Upper lobe of right lung (tissue), 1 donor: ENCODE measurements around the gene CSNK2B. TPM values are rescaled to one million over a fixed set of nuclear protein-coding genes. Genes with fewer than 3 reads are reported as not detected.
A peak's percentile ranks its signal among the peaks of the same experiment; 100 is the strongest.

Experiments
- ATAC-seq: fragments of 200-7000 bp; cut with Tn5 transposase; one replicate; pipeline ENCODE4 v1.9.1; 2020; ENCODE audit warnings: mild to moderate bottlenecking, moderate library complexity
- DNase-seq: peaks from one replicate; pipeline ENCODE4 v3.0.0-alpha.2; 2020
- H3K27ac ChIP-seq: fragments of 200-600 bp; one replicate; pipeline ENCODE4 v1.8.0; 2022
- H3K27me3 ChIP-seq: fragments of 200-600 bp; one replicate; pipeline ENCODE4 v1.8.0; 2022; ENCODE audit warnings: mild to moderate bottlenecking
- H3K36me3 ChIP-seq: fragments of 200-600 bp; one replicate; pipeline ENCODE4 v1.8.0; 2022
- H3K4me1 ChIP-seq: fragments of 200-600 bp; one replicate; pipeline ENCODE4 v1.8.0; 2022
- H3K4me3 ChIP-seq: fragments of 200-600 bp; one replicate; pipeline ENCODE4 v1.8.0; 2022; ENCODE audit warnings: mild to moderate bottlenecking
- H3K9me3 ChIP-seq: fragments of 200-600 bp; one replicate; pipeline ENCODE4 v1.8.0; 2022
- CTCF ChIP-seq: fragments of 200-600 bp; IDR thresholded peaks from one replicate; pipeline ENCODE4 v1.8.0; 2022; ENCODE audit warnings: antibody characterized with exemption
- intact Hi-C: fragments of 100-400 bp; cut with DNase I; formaldehyde crosslinking; loops from one replicate; pipeline ENCODE4 v1.11.0; 2022
- microRNA-seq: library from miRNA; unstranded; fragments of <30 nt; microRNA quantifications from one replicate; pipeline ENCODE4 v1.2.0, GENCODE V29; 2020; ENCODE audit warnings: borderline microRNAs expressed
- total RNA-seq: library from RNA; stranded (reverse); fragmentation: NEBNext Ultra II Directional; extraction: Animal tissue kit (Norgen Biotek cat#: 25700); gene quantifications from one replicate; pipeline ENCODE4 v1.2.1, GENCODE V29; 2021
- donor health status: DM: no; HTN: yes; CAD: no; lungs with severe emphysema.

The CSNK2B gene
- total RNA-seq, 1 donor from 2014 or later, result 114 TPM

- intact Hi-C loops, result no loop called here
- Histone ChIP-seq H3K4me3 (no peak overlapping the region), H3K4me1 (no peaks in the 10 kb centered on the region), H3K27ac (peak overlapping the region; percentile 30), H3K36me3 (no peaks in the 10 kb centered on the region), H3K27me3 (no peaks in the 10 kb centered on the region), H3K9me3 (no peaks in the 10 kb centered on the region)
- TF ChIP-seq CTCF, result no peak
- DNase-seq (no peak), ATAC-seq (peak; percentile 76)
These were observed 52.4 kb downstream of the CSNK2B start for GRCh38 chr6:31718265-31718664.

GRCh38 chr6:31719001-31719400 lies 53.1 kb downstream of the CSNK2B start:
- H3K9me3 ChIP-seq, result no peaks in the 10 kb centered on the region
- no peaks in the 10 kb centered on the region for H3K36me3 ChIP-seq
- no peaks in the 10 kb centered on the region for H3K27me3 ChIP-seq
- TF ChIP-seq CTCF, result no peak
- no peak for DNase-seq
- intact Hi-C loops, result no loop called here
- no peak overlapping the region for H3K4me3 ChIP-seq
- H3K27ac ChIP-seq, result peak overlapping the region; percentile 30
- ATAC-seq, result no peak
- no peaks in the 10 kb centered on the region for H3K4me1 ChIP-seq

Small RNA genes within 50 kb of the gene (microRNA-seq; reads per million reads assigned to microRNA genes)
- 0.50 reads per million for gene MIR4646
- not detected for gene MIR6832

Other genes starting within 250 kb of the CSNK2B start
- 8.2 TPM for gene MICB, start 167.9 kb upstream of the CSNK2B start, total RNA-seq
- gene MCCD1, start 137.1 kb upstream of the CSNK2B start, total RNA-seq, result not detected
- gene DDX39B, start 124.1 kb upstream of the CSNK2B start, total RNA-seq, result 241 TPM
- gene ATP6V1G2, start 119.5 kb upstream of the CSNK2B start, total RNA-seq, result 0.75 TPM
- gene NFKBIL1, start 118.5 kb upstream of the CSNK2B start, total RNA-seq, result 22.6 TPM
- 0.46 TPM for gene LTA, start 93.8 kb upstream of the CSNK2B start, total RNA-seq
- 2.4 TPM for gene TNF, start 90.5 kb upstream of the CSNK2B start, total RNA-seq
- 6.2 TPM for gene LTB, start 83.7 kb upstream of the CSNK2B start, total RNA-seq
- gene LST1, start 79.8 kb upstream of the CSNK2B start, total RNA-seq, result 68.1 TPM
- gene NCR3, start 73.1 kb upstream of the CSNK2B start, total RNA-seq, result 1.8 TPM
- gene AIF1, start 50.8 kb upstream of the CSNK2B start, total RNA-seq, result 55.3 TPM
- gene PRRC2A, start 45.4 kb upstream of the CSNK2B start, total RNA-seq, result 138 TPM
- gene BAG6, start 13.4 kb upstream of the CSNK2B start, total RNA-seq, result 238 TPM
- 2.6 TPM for gene APOM, start 10.2 kb upstream of the CSNK2B start, total RNA-seq
- 25.6 TPM for gene C6orf47, start 5.3 kb upstream of the CSNK2B start, total RNA-seq
- 13.9 TPM for gene GPANK1, start 1.1 kb upstream of the CSNK2B start, total RNA-seq
- 12.6 TPM for gene LY6G5B, start 3.9 kb downstream of the CSNK2B start, total RNA-seq
- 3.4 TPM for gene LY6G5C, start 15.0 kb downstream of the CSNK2B start, total RNA-seq
- gene ABHD16A, start 37.2 kb downstream of the CSNK2B start, total RNA-seq, result 55.8 TPM
- not detected for gene LY6G6F, start 40.8 kb downstream of the CSNK2B start, total RNA-seq
- gene LY6G6D, start 49.3 kb downstream of the CSNK2B start, total RNA-seq, result not detected
- gene LY6G6C, start 55.7 kb downstream of the CSNK2B start, total RNA-seq, result not detected
- gene MPIG6B, start 57.3 kb downstream of the CSNK2B start, total RNA-seq, result 1.1 TPM
- 71.2 TPM for gene DDAH2, start 63.2 kb downstream of the CSNK2B start, total RNA-seq
- 286 TPM for gene CLIC1, start 70.5 kb downstream of the CSNK2B start, total RNA-seq
- 11.2 TPM for gene MSH5, start 73.9 kb downstream of the CSNK2B start, total RNA-seq
- gene SAPCD1, start 96.6 kb downstream of the CSNK2B start, total RNA-seq, result 2.6 TPM
- 3.4 TPM for gene VWA7, start 111.2 kb downstream of the CSNK2B start, total RNA-seq
- gene VARS1, start 129.7 kb downstream of the CSNK2B start, total RNA-seq, result 53.0 TPM
- 30.8 TPM for gene LSM2, start 140.9 kb downstream of the CSNK2B start, total RNA-seq
- 2.0 TPM for gene HSPA1L, start 149.2 kb downstream of the CSNK2B start, total RNA-seq
- 150 TPM for gene HSPA1A, start 149.5 kb downstream of the CSNK2B start, total RNA-seq
- 112 TPM for gene HSPA1B, start 161.7 kb downstream of the CSNK2B start, total RNA-seq
- 81.0 TPM for gene NEU1, start 196.7 kb downstream of the CSNK2B start, total RNA-seq
- 23.1 TPM for gene SLC44A4, start 212.9 kb downstream of the CSNK2B start, total RNA-seq
- 36.0 TPM for gene EHMT2, start 231.6 kb downstream of the CSNK2B start, total RNA-seq
- gene ZBTB12, start 236.0 kb downstream of the CSNK2B start, total RNA-seq, result 3.5 TPM